Ecto neural progenitor cell (in vitro differentiated cells): Measurements from ENCODE around the gene ANKMY1.
"Not testable (repeated sequence)": the region's sequence is repeated elsewhere in the genome, so short reads cannot be mapped to it uniquely, and the experiment has no call there.

Source experiments
- DNase-seq: peaks from one replicate; pipeline ENCODE4 v3.0.0-alpha.2; 2018; ENCODE audit warnings: low spot score

The ANKMY1 gene

DNA sequence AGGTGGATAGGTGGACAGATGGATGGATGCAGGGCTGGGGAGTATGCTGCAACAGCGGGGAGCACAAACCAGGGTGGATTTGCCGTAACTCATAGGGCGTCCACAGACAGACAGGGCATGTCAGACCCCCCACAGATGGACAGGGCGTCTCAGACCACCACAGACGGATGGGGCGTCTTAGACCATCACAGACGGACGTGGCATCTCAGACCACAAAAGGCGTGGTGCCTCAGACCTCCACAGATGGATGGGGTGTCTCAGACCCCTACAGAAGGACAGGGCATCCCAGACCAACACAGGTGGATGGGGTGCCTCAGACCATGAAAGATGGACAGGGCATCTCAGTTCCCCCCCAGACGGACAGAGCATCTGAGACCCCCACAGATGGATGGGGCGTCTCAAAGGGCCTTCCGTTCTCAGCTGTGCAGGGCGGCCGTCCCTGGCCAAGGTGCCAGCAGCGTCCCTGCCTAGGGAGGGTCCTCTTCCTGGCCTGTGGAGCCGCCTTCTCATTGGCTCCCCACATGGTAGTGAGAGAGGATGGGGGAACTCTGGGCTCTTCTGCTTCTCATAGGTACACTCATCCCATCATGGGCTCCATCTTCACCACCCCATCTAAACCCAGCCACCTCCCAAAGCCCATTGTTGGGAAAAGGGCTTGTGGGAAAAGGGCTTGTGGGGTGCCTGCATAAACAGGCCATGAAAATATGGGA is 2.1 kb downstream of the ANKMY1 start:
- no peak for DNase-seq

- peak; percentile 42 for DNase-seq
These were observed 2.9 kb downstream of the ANKMY1 start for GRCh38 chr2:240554767-240555493.

- no peak for DNase-seq
These were observed 3.8 kb downstream of the ANKMY1 start for GRCh38 chr2:240553956-240554480.

DNA sequence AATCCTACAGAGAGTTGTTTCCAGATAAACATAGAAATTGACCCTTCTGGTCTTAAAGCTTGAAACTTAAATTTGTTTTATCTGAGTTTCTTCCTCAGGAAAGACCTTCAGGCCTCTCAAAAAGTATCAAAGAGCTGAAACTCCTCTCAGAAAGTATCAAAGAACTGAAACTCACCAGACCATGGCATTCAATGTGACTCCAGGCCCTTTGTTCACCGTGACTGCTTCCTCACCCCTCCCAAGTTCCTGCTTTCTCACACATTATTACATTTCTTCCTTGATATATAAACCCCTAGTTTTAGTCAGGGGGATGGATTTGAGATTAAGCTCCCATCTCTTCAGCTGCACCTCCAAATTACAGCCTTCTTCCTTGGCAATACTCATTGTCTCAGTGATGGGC is 6.0 kb downstream of the ANKMY1 start:
- DNase-seq, result no peak

DNA sequence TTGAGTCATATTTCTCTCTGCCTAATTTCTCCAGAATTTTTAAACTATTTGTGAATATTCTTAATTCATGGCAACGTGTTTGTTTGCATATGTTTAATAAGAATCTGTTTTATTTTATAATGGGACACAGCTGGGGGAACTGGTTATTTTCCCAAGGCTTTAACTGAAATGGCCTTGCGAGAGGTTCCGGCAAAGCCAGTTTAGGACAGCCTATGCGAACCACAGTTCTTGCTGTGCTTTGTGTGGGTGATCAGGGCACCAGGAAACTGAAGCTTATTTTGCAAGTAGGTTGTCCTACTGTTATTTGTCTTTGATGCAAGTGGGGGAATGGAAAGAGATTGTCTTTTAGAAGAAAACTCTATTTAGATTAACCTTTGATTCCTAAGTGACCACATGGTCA is 6.5 kb downstream of the ANKMY1 start:
- no peak for DNase-seq

DNA sequence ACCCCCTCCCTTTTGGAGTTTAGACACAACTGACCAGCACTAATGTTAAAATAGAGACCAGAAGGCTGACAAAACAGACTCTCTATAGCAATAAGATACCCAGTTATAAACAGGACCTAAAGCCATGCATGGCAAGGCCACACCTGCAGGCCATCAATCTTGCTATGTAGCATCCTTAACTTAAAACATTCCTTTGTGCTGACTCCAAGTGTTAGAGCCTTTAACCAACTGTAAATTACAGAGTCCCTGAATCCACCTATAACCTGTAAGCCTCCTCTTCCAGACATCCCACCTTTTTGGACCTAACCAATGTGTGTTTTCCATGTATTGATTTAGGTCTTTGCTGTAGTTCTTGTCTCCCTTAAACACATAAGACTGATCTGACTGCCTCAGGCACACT is 17.9 kb downstream of the ANKMY1 start:
- DNase-seq, result no peak

DNA sequence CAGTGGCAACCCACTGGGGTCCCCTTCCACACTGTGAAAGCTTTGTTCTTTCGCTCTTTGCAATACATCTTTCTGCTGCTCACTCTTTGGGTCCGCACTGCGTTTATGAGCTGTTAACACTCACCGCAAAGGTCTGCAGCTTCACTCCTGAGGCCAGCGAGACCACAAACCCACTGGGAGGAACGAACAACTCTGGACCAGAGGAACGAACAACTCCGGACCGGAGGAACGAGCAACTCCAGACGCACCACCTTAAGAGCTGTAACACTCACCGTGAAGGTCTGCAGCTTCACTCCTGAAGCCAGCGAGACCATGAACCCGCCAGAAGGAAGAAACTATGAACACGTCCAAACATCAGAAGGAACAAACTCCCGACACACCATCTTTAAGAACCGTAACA is 18.7 kb downstream of the ANKMY1 start:
- DNase-seq, result not testable (repeated sequence)

DNA sequence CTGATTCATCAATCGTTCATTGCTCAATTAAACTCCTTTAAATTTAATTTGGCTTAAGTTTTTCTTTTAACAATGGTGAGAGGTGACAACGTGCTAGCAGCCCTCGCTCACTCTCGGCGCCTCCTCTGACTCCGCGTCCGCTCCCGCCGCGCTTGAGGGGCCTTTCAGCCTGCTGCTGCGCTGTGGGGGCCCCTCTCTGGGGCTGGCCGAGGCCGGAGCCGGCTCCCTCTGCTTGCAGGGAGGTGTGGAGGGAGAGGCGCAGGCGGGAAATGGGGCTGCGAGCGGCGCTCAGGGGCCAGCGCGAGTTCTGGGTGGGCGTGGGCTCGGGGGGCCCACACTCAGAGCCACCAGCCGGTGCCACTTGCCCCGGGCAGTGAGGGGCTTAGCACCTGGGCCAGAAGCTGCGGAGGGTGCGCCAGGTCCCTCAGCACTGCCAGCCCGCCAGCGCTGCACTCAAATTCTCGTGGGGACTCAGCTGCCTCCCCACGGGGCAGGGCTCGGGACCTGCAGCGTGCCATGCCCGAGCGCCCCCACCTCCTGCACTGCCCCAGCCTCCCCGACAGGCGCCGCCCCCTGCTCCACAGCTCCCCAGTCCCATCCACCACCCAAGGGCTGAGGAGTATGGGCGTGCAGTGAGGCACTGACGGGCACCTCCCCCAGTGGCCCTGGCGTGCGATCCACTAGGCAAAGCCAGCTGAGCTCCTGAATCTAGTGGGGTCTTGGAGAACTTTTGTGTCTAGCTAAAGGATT is 19.6 kb downstream of the ANKMY1 start:
- DNase-seq, result no peak

GRCh38 chr2:240532031-240532775 is 25.6 kb downstream of the ANKMY1 start:
- DNase-seq, result no peak

GRCh38 chr2:240531038-240531437 is 26.8 kb downstream of the ANKMY1 start:
- DNase-seq, result no peak

DNA sequence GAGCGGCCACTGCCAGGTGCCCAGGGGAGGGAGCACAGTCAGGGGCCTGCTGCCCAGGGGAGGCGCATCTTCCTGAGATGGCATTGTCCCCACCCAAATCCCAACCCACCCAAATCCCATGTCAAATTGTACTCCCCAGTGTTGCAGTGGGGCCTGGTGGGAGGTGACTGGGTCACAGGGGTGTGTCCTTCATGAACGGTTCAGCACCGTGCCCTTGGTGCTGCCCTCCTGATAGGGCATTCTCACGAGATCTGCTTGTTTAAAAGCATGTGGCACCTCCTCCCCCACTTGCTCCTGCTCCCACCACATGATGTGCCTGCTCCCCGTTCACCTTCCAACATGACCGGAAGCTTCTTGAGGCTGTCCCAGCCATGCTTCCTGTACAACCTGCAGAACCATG is 27.6 kb downstream of the ANKMY1 start:
- no peak for DNase-seq

DNA sequence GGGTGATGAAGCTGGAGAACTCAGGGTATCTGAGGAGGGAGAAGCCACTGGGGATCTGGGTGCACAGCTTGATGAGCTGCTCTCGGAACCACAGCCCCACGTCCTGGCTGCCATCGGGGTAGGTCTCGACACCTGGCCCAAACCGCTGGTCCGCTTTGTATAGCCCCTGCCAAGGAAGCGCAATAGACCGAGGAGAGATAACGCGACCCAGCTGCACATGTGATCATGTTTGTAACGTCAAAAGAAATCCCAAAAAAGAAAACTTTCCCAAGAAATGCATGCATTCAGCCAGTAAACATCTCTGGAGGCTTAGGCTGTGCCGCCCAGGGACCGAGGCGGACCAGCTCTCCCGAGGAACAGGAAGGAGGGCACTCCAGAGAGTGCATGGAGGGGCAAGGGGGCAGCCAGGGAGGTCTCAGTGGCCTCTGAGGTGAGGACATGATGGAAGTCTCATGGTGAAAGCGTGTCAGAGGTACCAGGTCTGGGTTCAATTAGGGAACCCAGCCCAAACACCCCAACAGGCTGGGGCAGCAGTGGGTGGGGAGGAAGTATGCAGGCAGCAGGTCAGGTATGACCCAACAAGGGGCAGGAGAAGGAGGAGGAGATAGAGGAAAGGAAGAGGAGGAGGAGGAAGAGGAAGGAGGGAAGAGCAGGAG is 28.3 kb downstream of the ANKMY1 start:
- DNase-seq, result no peak

DNA sequence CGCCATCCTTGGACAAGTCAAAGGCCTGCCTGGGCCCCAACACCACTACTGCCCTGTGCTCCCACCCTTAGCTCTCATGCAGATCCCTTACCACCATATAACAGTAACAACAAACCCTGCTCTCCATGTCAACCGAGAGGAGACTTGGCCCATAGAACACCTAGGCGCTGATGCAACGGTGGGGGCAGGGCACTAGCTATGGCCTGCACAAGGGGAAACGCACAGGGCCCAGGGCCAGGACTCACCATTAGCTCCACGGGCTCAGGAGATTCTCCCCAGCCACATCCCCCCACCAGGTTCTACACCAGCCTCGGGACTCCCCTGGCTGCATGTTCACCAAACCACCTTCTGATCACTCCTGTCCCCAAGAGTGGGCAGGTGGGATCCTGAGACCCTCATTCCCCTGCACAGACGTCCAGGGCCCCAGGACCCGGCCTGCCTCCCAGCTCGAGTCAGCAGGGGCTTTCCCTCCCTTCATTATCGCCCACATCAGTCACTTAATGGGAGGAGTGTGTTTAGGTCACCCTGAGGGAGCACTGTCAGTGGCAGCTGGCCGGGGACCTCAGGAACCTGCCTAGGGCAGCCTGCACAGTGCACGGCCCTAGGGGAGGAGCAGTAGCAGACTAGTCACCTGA is 29.3 kb downstream of the ANKMY1 start:
- DNase-seq, result no peak

DNA sequence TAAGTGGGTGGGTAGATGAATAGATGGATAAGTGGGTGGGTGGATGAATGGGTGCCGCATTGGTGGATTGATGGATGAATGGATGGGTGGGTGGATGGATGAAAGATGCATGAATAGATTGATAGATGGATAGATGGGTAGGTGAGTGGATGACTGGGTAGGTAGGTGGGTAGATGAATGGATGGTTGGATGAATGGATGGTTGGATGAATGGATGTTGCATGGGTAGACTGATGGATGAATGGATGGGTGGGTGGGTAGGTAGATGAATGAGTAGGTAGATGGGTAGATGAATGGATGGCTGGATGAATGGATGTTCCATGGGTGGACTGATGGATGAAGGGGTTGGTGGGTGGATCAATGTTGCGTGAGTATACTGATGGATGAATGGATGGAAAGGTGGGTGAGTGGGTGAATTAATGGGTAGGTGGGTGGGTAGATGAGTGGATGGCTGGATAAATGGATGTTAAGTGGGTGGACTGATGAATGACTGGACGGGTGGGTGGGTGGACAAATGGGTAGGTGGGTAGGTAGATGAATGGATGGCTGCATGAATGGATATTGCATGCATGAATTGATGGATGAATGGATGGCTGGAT is 30.5 kb downstream of the ANKMY1 start:
- no peak for DNase-seq

DNA sequence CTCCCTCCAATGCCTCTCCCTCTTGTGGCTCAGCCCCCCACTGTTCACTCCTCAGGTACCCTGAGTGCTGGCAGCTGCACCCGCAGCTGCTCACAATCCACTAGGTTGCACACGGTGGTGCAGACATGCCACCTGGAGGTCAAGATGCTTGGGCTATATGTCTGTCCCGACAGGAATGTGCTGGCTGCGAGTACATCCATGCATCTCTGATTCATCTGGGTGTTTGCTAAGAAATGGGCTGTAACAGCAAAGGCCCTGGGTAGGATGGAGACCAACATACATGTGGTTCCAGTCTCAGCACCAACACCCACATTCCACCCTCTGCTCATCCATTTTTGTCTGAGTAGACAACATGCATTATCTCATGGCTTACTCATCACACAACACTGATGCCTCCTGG is 31.3 kb downstream of the ANKMY1 start:
- no peak for DNase-seq

DNA sequence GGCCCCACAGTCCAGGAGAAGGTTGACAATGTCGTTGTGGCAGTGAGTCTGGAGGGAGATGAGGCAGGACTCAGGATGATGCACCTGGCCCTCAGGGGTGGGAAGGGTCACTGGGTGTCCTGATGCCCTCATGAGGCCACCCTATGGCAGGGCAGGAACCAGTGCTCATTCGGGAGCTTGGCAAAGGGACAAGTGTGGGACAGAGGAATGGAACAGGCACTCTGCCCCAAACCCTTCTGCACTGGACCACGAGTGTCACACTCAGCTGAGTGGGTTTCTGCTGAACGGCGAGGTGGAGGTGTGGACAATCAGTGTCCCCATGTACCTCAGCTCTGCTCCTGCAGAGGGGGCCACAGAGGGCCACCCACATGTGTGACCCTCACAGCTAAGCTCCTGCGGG is 32.0 kb downstream of the ANKMY1 start:
- DNase-seq, result no peak

DNA sequence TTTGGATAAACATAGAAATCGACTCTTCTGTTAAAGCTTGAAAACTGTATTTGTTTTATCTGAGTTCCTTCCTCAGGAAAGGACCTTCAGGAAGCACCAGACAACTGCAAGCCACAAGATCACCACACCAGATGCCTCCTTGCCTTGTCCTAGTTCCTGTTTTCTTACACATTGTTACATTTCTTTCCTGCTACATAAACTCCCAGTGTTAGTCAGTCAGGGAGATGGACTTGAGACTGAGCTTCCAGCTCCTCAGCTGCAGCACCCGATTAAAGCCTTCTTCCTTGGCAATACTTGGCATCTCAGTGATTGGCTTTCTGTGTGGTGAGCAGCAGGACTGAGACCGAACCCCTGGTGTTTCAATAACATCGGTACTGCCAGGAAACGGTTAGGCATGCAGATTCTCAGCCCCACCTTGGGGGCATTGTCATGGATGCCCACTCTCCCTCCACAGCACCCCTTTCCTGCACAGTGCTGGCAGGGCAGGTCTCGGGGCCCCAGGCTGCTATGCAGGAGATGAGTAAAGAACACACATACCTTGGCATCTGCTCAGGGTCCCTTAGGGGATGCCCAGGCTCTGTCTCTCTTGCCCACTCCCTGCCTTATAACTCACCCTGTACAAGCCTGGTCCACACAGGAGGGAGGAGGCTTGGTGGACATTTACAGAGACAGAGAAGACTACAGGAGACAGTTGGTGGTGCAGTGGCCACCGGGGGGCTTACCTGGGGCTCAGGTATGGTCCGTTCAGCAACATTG is 32.6 kb downstream of the ANKMY1 start:
- no peak for DNase-seq

GRCh38 chr2:240523451-240524281 is 34.1 kb downstream of the ANKMY1 start:
- DNase-seq, result no peak

- no peak for DNase-seq
These were observed 35.4 kb downstream of the ANKMY1 start for GRCh38 chr2:240522406-240522805.
